Left ventricle myocardium inferior (tissue), 1 donor: ENCODE data around the gene APPL1. TPM values are rescaled to one million over a fixed set of nuclear protein-coding genes. Genes with fewer than 3 reads are reported as not detected.

Source experiments
- DNase-seq: peaks from one replicate; pipeline ENCODE4 v3.0.0-alpha.2; 2020
- H3K27ac ChIP-seq: fragments of 200-600 bp; replicated peaks from 2 replicates; pipeline ENCODE4 v1.8.0; 2021
- H3K27me3 ChIP-seq: fragments of 200-600 bp; 2 replicates; pipeline ENCODE4 v1.8.0; 2021; ENCODE audit warnings: low read depth
- H3K36me3 ChIP-seq: fragments of 200-600 bp; 2 replicates; pipeline ENCODE4 v1.8.0; 2021
- H3K4me1 ChIP-seq: fragments of 200-600 bp; 2 replicates; pipeline ENCODE4 v1.8.0; 2021
- H3K4me3 ChIP-seq: fragments of 200-600 bp; 2 replicates; pipeline ENCODE4 v1.8.0; 2021; ENCODE audit warnings: mild to moderate bottlenecking, moderate library complexity
- H3K9me3 ChIP-seq: fragments of 200-600 bp; replicated peaks from 2 replicates; pipeline ENCODE4 v1.8.0; 2021
- intact Hi-C: fragments of 100-400 bp; cut with micrococcal nuclease; formaldehyde crosslinking; loops from one replicate; pipeline ENCODE4 v1.11.0; 2022
- total RNA-seq: library from RNA; stranded (reverse); fragmentation: NEBNext Ultra II Directional; extraction: Animal tissue kit (Norgen Biotek cat#: 25700); gene quantifications from one replicate; pipeline ENCODE4 v1.2.1, GENCODE V29; 2021
- TF ChIP-seq, protein P1 (sequence below): fragments of 200-600 bp; IDR thresholded peaks from 2 replicates; pipeline ENCODE4 v1.8.0; 2021; ENCODE audit warnings: antibody characterized with exemption, mild to moderate bottlenecking, borderline replicate concordance
- donor health status: DM: no; HTN: yes; CAD: no; lungs with severe emphysema.

The APPL1 gene
- total RNA-seq, 1 donor from 2014 or later: 51.4 TPM

DNA sequence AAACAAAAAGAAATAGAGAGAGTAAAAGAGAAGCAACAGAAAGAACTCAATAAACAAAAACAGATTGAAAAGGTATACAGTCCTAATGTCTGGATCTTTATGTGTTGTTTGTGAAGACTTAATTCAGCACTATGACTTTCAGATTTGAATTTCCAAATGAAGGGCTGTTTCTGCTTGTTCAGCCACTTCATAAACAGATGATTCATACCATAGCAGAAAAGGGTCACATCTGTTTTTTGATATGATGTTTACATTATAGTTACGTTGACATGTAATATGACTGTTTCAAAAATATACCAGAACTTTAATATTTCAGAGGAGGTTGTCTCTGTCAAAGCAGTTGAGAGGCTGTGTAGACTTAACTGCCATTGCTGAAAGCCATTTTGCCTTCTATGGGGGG lies 40.9 kb downstream of the APPL1 start:
- H3K36me3 ChIP-seq: peaks cover 97% of the 10 kb centered on the region
- no peak overlapping the region for H3K27ac ChIP-seq
- H3K27me3 ChIP-seq: no peaks in the 10 kb centered on the region
- TF ChIP-seq, protein P1, sequence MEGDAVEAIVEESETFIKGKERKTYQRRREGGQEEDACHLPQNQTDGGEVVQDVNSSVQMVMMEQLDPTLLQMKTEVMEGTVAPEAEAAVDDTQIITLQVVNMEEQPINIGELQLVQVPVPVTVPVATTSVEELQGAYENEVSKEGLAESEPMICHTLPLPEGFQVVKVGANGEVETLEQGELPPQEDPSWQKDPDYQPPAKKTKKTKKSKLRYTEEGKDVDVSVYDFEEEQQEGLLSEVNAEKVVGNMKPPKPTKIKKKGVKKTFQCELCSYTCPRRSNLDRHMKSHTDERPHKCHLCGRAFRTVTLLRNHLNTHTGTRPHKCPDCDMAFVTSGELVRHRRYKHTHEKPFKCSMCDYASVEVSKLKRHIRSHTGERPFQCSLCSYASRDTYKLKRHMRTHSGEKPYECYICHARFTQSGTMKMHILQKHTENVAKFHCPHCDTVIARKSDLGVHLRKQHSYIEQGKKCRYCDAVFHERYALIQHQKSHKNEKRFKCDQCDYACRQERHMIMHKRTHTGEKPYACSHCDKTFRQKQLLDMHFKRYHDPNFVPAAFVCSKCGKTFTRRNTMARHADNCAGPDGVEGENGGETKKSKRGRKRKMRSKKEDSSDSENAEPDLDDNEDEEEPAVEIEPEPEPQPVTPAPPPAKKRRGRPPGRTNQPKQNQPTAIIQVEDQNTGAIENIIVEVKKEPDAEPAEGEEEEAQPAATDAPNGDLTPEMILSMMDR: no peak
- intact Hi-C loops: no loop called here
- H3K9me3 ChIP-seq: peaks cover 2% of the 10 kb centered on the region
- H3K4me3 ChIP-seq: no peak overlapping the region
- no peak for DNase-seq
- no peaks in the 10 kb centered on the region for H3K4me1 ChIP-seq

DNA sequence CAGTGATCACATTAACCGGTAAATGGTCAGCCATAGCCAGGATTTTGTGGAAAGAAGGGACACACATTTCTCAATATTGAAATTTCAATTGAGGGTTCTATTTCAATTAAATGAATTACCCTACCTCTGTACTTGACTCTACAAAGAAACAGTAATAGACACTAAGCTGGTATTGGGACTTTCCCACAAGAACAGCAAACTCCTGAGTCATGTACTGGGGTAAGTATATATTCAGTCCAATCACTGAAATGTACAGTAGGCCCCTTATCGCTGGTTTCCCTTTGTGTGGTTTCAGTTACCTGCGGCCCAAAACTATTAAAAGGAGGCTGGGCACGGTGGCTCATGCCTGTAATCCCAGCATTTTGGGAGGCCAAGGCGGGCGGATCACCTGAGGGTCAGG lies 47.3 kb downstream of the APPL1 start:
- Histone ChIP-seq H3K9me3 (no peaks in the 10 kb centered on the region), H3K36me3 (peaks cover 88% of the 10 kb centered on the region), H3K4me3 (no peak overlapping the region), H3K27ac (no peak overlapping the region), H3K4me1 (no peaks in the 10 kb centered on the region), H3K27me3 (no peaks in the 10 kb centered on the region)
- DNase-seq: no peak
- intact Hi-C loops: no loop called here
- TF ChIP-seq, protein P1: no peak

DNA sequence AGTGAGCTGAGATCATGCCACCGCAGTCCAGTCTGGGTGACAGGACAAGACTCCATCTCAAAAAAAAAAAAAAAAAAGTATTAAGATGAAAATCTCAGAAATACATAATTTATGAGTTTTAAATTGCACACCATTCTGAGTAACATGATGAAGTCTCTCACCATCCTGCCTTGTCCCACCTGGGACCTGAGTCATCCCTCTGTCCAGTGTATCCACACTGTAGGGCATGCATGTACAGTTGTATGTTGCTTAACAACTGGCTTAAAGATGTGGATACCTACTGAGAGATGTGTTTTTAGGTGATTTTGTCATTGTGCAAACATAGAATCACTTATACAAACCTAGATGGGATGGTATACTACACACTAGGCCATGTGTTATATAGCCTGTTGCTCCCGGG lies 47.9 kb downstream of the APPL1 start:
- intact Hi-C loops: no loop called here

DNA sequence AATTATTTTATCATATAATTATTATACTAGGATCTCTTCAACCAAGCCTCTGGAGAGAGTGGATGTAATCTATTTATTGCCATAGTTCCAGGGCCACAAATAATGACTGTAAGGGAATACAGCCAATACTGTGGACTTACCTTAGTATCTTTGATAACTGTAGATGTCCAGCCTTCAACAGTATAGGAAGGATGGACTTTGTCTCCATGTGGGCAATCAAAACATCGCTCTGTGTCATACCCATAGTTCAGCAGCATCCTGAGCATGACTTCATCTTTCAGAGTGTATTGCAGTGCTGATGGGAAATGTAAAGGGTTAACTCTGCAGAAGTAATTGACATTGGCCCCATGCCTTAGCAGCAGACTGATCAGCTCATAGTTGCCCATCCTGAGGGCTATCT lies 50.7 kb downstream of the APPL1 start:
- Histone ChIP-seq H3K4me1 (no peaks in the 10 kb centered on the region), H3K27ac (no peak overlapping the region), H3K27me3 (no peaks in the 10 kb centered on the region), H3K36me3 (peaks cover 61% of the 10 kb centered on the region), H3K4me3 (no peak overlapping the region), H3K9me3 (no peaks in the 10 kb centered on the region)
- intact Hi-C loops: no loop called here
- no peak for DNase-seq
- TF ChIP-seq, protein P1: no peak

More for the DNA sequence above, 47.9 kb downstream of the APPL1 start:
- H3K4me3 ChIP-seq: no peak overlapping the region
- no peaks in the 10 kb centered on the region for H3K4me1 ChIP-seq
- H3K9me3 ChIP-seq: no peaks in the 10 kb centered on the region
- no peak for DNase-seq
- TF ChIP-seq, protein P1: no peak
- H3K27me3 ChIP-seq: no peaks in the 10 kb centered on the region
- peaks cover 88% of the 10 kb centered on the region for H3K36me3 ChIP-seq
- H3K27ac ChIP-seq: no peak overlapping the region

DNA sequence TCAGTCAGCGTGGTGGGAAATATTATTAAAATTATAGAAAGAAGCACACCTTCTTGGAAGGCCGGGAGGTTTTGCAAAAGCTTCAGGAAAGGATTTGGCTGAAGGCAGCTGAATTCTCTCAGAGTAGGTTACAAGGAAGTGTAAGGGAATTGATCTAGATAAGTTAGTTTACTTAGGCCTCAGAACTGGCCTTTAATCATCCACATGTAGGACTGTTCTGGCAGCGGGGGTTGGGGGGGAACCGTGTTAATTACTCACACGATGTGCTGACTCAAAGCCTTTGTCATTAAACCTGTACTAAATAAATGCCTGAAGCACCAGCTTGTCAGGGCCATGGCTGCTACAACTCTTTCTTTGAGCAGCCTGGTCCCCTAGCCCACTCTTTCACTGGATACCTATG lies 52.2 kb downstream of the APPL1 start:
- no peaks in the 10 kb centered on the region for H3K4me1 ChIP-seq
- H3K27ac ChIP-seq: no peak overlapping the region
- H3K27me3 ChIP-seq: no peaks in the 10 kb centered on the region
- no peak for DNase-seq
- H3K4me3 ChIP-seq: no peak overlapping the region
- TF ChIP-seq, protein P1: no peak
- intact Hi-C loops: no loop called here
- H3K36me3 ChIP-seq: peaks cover 48% of the 10 kb centered on the region
- no peaks in the 10 kb centered on the region for H3K9me3 ChIP-seq

DNA sequence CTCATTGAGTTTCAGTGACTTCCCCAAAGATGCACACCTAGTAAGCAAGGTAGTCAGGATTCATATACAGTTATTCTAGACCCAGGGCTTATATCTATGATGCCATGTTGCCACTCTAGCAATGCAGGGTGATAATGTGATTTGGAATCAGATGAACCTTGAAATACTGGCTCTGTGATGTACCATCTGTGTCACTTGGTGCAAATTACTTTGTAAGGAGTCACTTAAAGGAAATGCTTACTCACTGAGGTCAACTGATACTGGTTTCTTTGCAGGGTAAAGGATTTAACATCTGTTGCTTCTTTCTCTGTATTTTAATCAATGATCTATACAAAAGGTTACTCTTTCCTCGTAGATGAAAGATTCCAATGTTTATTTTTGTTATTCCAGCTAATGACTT lies 54.2 kb downstream of the APPL1 start:
- H3K4me3 ChIP-seq: no peak overlapping the region
- no peak overlapping the region for H3K27ac ChIP-seq
- H3K36me3 ChIP-seq: peaks cover 28% of the 10 kb centered on the region
- H3K4me1 ChIP-seq: no peaks in the 10 kb centered on the region
- intact Hi-C loops: no loop called here
- no peak for DNase-seq
- no peaks in the 10 kb centered on the region for H3K9me3 ChIP-seq
- TF ChIP-seq, protein P1: no peak
- H3K27me3 ChIP-seq: no peaks in the 10 kb centered on the region
